Measurements from ENCODE around the gene BMI1. TPM values are rescaled to one million over a fixed set of nuclear protein-coding genes. Genes with fewer than 3 reads are reported as not detected.

BMI1 gene
- total RNA-seq, 1 donor from 2014 or later, result 30.8 TPM

- Histone ChIP-seq H3K79me2 (ENCODE audit: insufficient read depth, low read length) (peaks cover 47% of the 10 kb centered on the region), H3K27me3 (ENCODE audit: insufficient read depth, low read length) (peaks cover 32% of the 10 kb centered on the region), H3K4me2 (ENCODE audit: low read length) (peak overlapping the region; percentile 80), H3K4me3 (ENCODE audit: insufficient read depth, low read depth, low read length) (peak overlapping the region; percentile 50), H3K9me3 (ENCODE audit: insufficient read depth, low read depth, low read length) (no peaks in the 10 kb centered on the region), H4K20me1 (ENCODE audit: insufficient read depth, low read length) (peaks cover 30% of the 10 kb centered on the region), H3K27ac (ENCODE audit: low read depth, low read length) (no peak overlapping the region), H2AFZ (ENCODE audit: low read depth, low read length) (peak overlapping the region; percentile 14), H3K36me3 (ENCODE audit: insufficient read depth, low read length) (no peaks in the 10 kb centered on the region), H3K9ac (ENCODE audit: low read length) (peak overlapping the region; percentile 64), H3K4me1 (ENCODE audit: insufficient read depth, low read length) (peaks cover 27% of the 10 kb centered on the region)
- no peak for TF ChIP-seq CTCF (IDR thresholded peaks at IDR 0.05; ENCODE audit: insufficient read depth, low read depth, low read length)
- no peak for TF ChIP-seq EZH2 (IDR thresholded peaks at IDR 0.05; ENCODE audit: insufficient read depth, low read length)
- peaks cover 41% of the 10 kb centered on the region for H3K27me3 Mint-ChIP-seq (ENCODE audit: low read depth, unreplicated experiment)
- peak overlapping the region; percentile 88 for H3K4me3 Mint-ChIP-seq (ENCODE audit: unreplicated experiment)
- DNase-seq (ENCODE audit: low read depth), result no peak
- H3K36me3 Mint-ChIP-seq (ENCODE audit: low read depth, unreplicated experiment), result peaks cover 2% of the 10 kb centered on the region
- no peak for FAIRE-seq
- H3K27ac Mint-ChIP-seq (ENCODE audit: unreplicated experiment), result peak overlapping the region; percentile 21
- H3K4me1 Mint-ChIP-seq (ENCODE audit: low read depth, unreplicated experiment), result peaks cover 21% of the 10 kb centered on the region
- H3K9me3 Mint-ChIP-seq (ENCODE audit: unreplicated experiment), result no peaks in the 10 kb centered on the region
Measured at GRCh38 chr10:22319980-22320558, 830 bp upstream of the BMI1 start.

GRCh38 chr10:22321156-22321923 lies 441 bp downstream of the BMI1 start:
- Histone ChIP-seq H2AFZ (ENCODE audit: low read depth, low read length) (peak overlapping the region; percentile 66), H3K9ac (ENCODE audit: low read length) (peak overlapping the region; percentile 84), H3K9me3 (ENCODE audit: insufficient read depth, low read depth, low read length) (no peaks in the 10 kb centered on the region), H3K27me3 (ENCODE audit: insufficient read depth, low read length) (peaks cover 32% of the 10 kb centered on the region), H3K4me1 (ENCODE audit: insufficient read depth, low read length) (peaks cover 30% of the 10 kb centered on the region), H3K4me3 (ENCODE audit: insufficient read depth, low read depth, low read length) (peak overlapping the region; percentile 73), H3K36me3 (ENCODE audit: insufficient read depth, low read length) (no peaks in the 10 kb centered on the region), H4K20me1 (ENCODE audit: insufficient read depth, low read length) (peaks cover 37% of the 10 kb centered on the region), H3K27ac (ENCODE audit: low read depth, low read length) (peak overlapping the region; percentile 54), H3K79me2 (ENCODE audit: insufficient read depth, low read length) (peaks cover 47% of the 10 kb centered on the region), H3K4me2 (ENCODE audit: low read length) (peak overlapping the region; percentile 78)
- Mint-ChIP-seq H3K36me3 (ENCODE audit: low read depth, unreplicated experiment) (peaks cover 2% of the 10 kb centered on the region), H3K4me1 (ENCODE audit: low read depth, unreplicated experiment) (peaks cover 19% of the 10 kb centered on the region), H3K9me3 (ENCODE audit: unreplicated experiment) (no peaks in the 10 kb centered on the region), H3K27me3 (ENCODE audit: low read depth, unreplicated experiment) (peaks cover 38% of the 10 kb centered on the region), H3K27ac (ENCODE audit: unreplicated experiment) (peak overlapping the region; percentile 69), H3K4me3 (ENCODE audit: unreplicated experiment) (peak overlapping the region; percentile 87)
- TF ChIP-seq EZH2 (IDR thresholded peaks at IDR 0.05; ENCODE audit: insufficient read depth, low read length) (no peak), CTCF (IDR thresholded peaks at IDR 0.05; ENCODE audit: insufficient read depth, low read depth, low read length) (no peak)
- FAIRE-seq (no peak), DNase-seq (ENCODE audit: low read depth) (peak; percentile 56)
